Spleen (tissue), 11 donors: ENCODE results near the gene CNKSR3. TPM values are rescaled to one million over a fixed set of nuclear protein-coding genes. Genes with fewer than 3 reads are reported as not detected.

ENCODE experiments used
- DNase-seq: peaks from one replicate; pipeline ENCODE4 v3.0.0-alpha.2; 2020
- H3K27ac ChIP-seq, 8 donors: fragments of 200-600 bp; sonication (generic) in 7 of 8; 1 replicate in 4 of 8; 2 replicates in 4 of 8; pipeline versions ENCODE4 v1.5.0 to v1.8.0; 2016 to 2021; ENCODE audit warnings: inconsistent platforms in 4 of 8, mild to moderate bottlenecking in 4 of 8, moderate library complexity in 1 of 8
- H3K27me3 ChIP-seq, 7 donors: fragments of 200-600 bp; sonication (generic) in 6 of 7; replicated peaks in 1 of 7; 1 replicate in 4 of 7; 2 replicates in 3 of 7; pipeline versions ENCODE4 v1.5.0 to v1.8.0; 2016 to 2021; ENCODE audit warnings: inconsistent platforms in 3 of 7, mild to moderate bottlenecking in 1 of 7
- H3K36me3 ChIP-seq, 6 donors: fragments of 200-600 bp; sonication (generic) in 5 of 6; 1 replicate in 4 of 6; 2 replicates in 2 of 6; pipeline versions ENCODE4 v1.5.0 to v1.8.0; 2016 to 2021; ENCODE audit warnings: inconsistent platforms in 2 of 6
- H3K4me1 ChIP-seq, 6 donors: fragments of 200-600 bp; sonication (generic) in 5 of 6; 1 replicate in 3 of 6; 2 replicates in 3 of 6; pipeline versions ENCODE4 v1.5.0 to v1.8.0; 2016 to 2021; ENCODE audit warnings: inconsistent platforms in 3 of 6
- H3K4me3 ChIP-seq, 8 donors: fragments of 200-600 bp; sonication (generic) in 7 of 8; 1 replicate in 4 of 8; 2 replicates in 4 of 8; pipeline versions ENCODE4 v1.5.0 to v1.8.0; 2016 to 2021; ENCODE audit warnings: inconsistent platforms in 4 of 8, mild to moderate bottlenecking in 4 of 8, moderate library complexity in 2 of 8
- H3K9me3 ChIP-seq, 8 donors: fragments of 200-600 bp; sonication (generic) in 7 of 8; 1 replicate in 4 of 8; 2 replicates in 4 of 8; pipeline versions ENCODE4 v1.5.0 to v1.8.0; 2016 to 2021; ENCODE audit warnings: inconsistent platforms in 4 of 8
- POLR2A ChIP-seq, 3 donors: fragments of 450-650 bp; IDR thresholded peaks; one replicate each; pipeline ENCODE4 v1.5.1; 2017; ENCODE audit warnings: antibody characterized with exemption in 3 of 3, mild to moderate bottlenecking in 1 of 3
- POLR2AphosphoS5 ChIP-seq, 3 donors: sonication (generic); formaldehyde crosslinking; IDR thresholded peaks; one replicate each; pipeline ENCODE4 v1.5.1; 2017; ENCODE audit warnings: antibody characterized with exemption in 3 of 3
- WGBS, 5 donors: extraction: QIAGEN DNeasy Blood & Tissue Kit in 3 of 5; methylation state at CpG; one replicate each; pipeline versions ENCODE4 v1.1.5 to v1.1.7; 2013 to 2018; 5-methylcytosine and 5-hydroxymethylcytosine counted together
- intact Hi-C: fragments of 100-400 bp; cut with DNase I; formaldehyde crosslinking; loops from one replicate; pipeline ENCODE4 v1.15.0; 2023; ENCODE audit warnings: low total_unique reads
- polyA plus RNA-seq, 3 donors: library from polyadenylated mRNA; stranded (reverse); fragments of 200-250 nt; gene quantifications; one replicate each; pipeline ENCODE4 v1.2.1, GENCODE V29; 2013
- total RNA-seq, 7 donors: library from RNA; depleted of rRNA in 3 of 7; stranded (reverse); fragments of >200 nt in 3 of 7; fragmentation: NEBNext Ultra II Directional in 4 of 7; extraction: Animal tissue kit (Norgen Biotek cat#: 25700) in 4 of 7; gene quantifications; one replicate each; pipeline versions ENCODE4 v1.1.0 to v1.2.1, GENCODE V29; 2016 to 2021
- TF ChIP-seq, protein P1 (sequence below), 11 experiments: fragments of 200-600 bp in 7 of 11; fragments of 450-650 bp in 4 of 11; sonication (generic) in 4 of 11; IDR thresholded peaks in 8 of 11; conservative IDR thresholded peaks in 3 of 11; 1 replicate in 7 of 11; 2 replicates in 4 of 11; pipeline versions ENCODE4 v1.4.0 to v1.8.0; 2016 to 2021; ENCODE audit warnings: antibody characterized with exemption in 11 of 11, inconsistent platforms in 4 of 11, mild to moderate bottlenecking in 1 of 11
- donor health status: healthy with polysubstance abuse.
- donor health status: DM: no; HTN: no; CAD: no; lungs with moderate emphysema.
- donor health status: DM: no; HTN: no; CAD: no.
- donor health status: Bipolar disorder and iron deficiency.
- donor health status: healthy.
- donor health status: DM: no; HTN: no; CAD: no.
- donor health status: DM: yes; HTN: yes; CAD: no.

Gene CNKSR3
- total and polyA plus RNA-seq, 10 donors = 1.7 to 45.0 (median 18.0) TPM

GRCh38 chr6:154412106-154412820 lies 98.2 kb downstream of the CNKSR3 start:
- H3K36me3 ChIP-seq = peaks cover 0 to 32% (median 1%) of the 10 kb centered on the region in 6 donors

GRCh38 chr6:154411076-154411475 lies 99.4 kb downstream of the CNKSR3 start:
- H3K9me3 ChIP-seq = no peaks in the 10 kb centered on the region
- intact Hi-C loops = no loop called here
- H3K27me3 ChIP-seq = no peaks in the 10 kb centered on the region
- H3K27ac ChIP-seq = peak overlapping the region in 5 of 8 donors; percentile 16 to 65 (median 52)
- H3K36me3 ChIP-seq = peaks cover 0 to 43% (median 4%) of the 10 kb centered on the region in 6 donors
- WGBS, 5 donors = 86 to 96% (median 92%) methylated on average over 5 of the region's 5 CpGs
- no peak for TF ChIP-seq POLR2A (IDR thresholded peaks at IDR 0.05)
- no peak for TF ChIP-seq POLR2AphosphoS5 (IDR thresholded peaks at IDR 0.05)
- TF ChIP-seq, protein P1, sequence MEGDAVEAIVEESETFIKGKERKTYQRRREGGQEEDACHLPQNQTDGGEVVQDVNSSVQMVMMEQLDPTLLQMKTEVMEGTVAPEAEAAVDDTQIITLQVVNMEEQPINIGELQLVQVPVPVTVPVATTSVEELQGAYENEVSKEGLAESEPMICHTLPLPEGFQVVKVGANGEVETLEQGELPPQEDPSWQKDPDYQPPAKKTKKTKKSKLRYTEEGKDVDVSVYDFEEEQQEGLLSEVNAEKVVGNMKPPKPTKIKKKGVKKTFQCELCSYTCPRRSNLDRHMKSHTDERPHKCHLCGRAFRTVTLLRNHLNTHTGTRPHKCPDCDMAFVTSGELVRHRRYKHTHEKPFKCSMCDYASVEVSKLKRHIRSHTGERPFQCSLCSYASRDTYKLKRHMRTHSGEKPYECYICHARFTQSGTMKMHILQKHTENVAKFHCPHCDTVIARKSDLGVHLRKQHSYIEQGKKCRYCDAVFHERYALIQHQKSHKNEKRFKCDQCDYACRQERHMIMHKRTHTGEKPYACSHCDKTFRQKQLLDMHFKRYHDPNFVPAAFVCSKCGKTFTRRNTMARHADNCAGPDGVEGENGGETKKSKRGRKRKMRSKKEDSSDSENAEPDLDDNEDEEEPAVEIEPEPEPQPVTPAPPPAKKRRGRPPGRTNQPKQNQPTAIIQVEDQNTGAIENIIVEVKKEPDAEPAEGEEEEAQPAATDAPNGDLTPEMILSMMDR (IDR thresholded peaks at IDR 0.05 in 8 of 11, conservative IDR thresholded peaks at IDR 0.05 in 3 of 11) = no peak
- H3K4me3 ChIP-seq = no peak overlapping the region
- DNase-seq = no peak
- H3K4me1 ChIP-seq = peaks cover 0 to 7% (median 0%) of the 10 kb centered on the region in 6 donors

More at GRCh38 chr6:154412106-154412820, 98.2 kb downstream of the CNKSR3 start:
- H3K4me3 ChIP-seq = no peak overlapping the region
- H3K4me1 ChIP-seq = peaks cover 0 to 7% (median 0%) of the 10 kb centered on the region in 6 donors
- H3K27ac ChIP-seq = peak overlapping the region in 1 of 8 donors; percentile 17
- WGBS, 5 donors = 69 to 90% (median 83%) methylated on average over 5 of the region's 5 CpGs
- intact Hi-C loops = no loop called here
- H3K27me3 ChIP-seq = no peaks in the 10 kb centered on the region
- TF ChIP-seq POLR2A (IDR thresholded peaks at IDR 0.05) = no peak
- TF ChIP-seq, protein P1 (IDR thresholded peaks at IDR 0.05 in 8 of 11, conservative IDR thresholded peaks at IDR 0.05 in 3 of 11) = no peak
- no peak for TF ChIP-seq POLR2AphosphoS5 (IDR thresholded peaks at IDR 0.05)
- DNase-seq = no peak
- H3K9me3 ChIP-seq = no peaks in the 10 kb centered on the region

- TF ChIP-seq, protein P1 (IDR thresholded peaks at IDR 0.05 in 8 of 11, conservative IDR thresholded peaks at IDR 0.05 in 3 of 11) = no peak
- H3K9me3 ChIP-seq = no peaks in the 10 kb centered on the region
- peaks cover 0 to 46% (median 4%) of the 10 kb centered on the region in 6 donors for H3K36me3 ChIP-seq
- H3K27ac ChIP-seq = peak overlapping the region in 5 of 8 donors; percentile 31 to 65 (median 52)
- intact Hi-C loops = no loop called here
- H3K4me3 ChIP-seq = no peak overlapping the region
- H3K27me3 ChIP-seq = no peaks in the 10 kb centered on the region
- H3K4me1 ChIP-seq = peaks cover 0 to 7% (median 0%) of the 10 kb centered on the region in 6 donors
- no peak for DNase-seq
- WGBS, 5 donors = 66 to 79% (median 72%) methylated on average over 8 of the region's 8 CpGs
These were observed 99.8 kb downstream of the CNKSR3 start for GRCh38 chr6:154410619-154411072.

DNA sequence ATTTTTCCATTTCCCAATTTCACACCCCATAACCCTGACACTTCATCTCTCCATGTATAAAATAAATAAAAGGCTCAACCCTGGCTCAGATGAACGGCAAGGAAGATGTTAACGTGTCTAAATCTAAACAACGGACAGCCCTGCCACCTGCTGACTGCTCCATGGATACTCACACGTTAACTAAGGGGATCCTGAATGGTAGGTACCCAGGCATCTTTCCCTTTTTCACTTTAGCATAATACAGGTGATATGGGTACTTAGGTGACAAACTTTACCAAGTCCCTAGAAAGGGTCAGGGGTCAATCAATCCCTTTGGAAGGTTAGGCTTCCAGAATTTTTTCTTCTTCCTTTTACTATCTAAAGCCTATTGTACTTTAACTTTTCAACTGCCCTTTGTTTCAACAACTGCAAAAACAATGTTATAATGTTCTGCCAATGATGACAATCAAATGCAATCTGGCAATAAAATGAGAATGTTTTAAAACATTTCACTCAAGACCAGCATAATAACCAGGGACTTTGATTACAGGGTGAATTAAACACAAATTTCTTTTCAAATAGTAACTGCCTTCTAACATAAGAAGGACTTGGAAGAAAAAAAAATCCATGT lies 101.5 kb downstream of the CNKSR3 start:
- Histone ChIP-seq H3K9me3 (no peaks in the 10 kb centered on the region), H3K36me3 (peaks cover 0 to 35% (median 3%) of the 10 kb centered on the region in 6 donors), H3K4me3 (no peak overlapping the region), H3K4me1 (peaks cover 0 to 12% (median 0%) of the 10 kb centered on the region in 6 donors), H3K27ac (no peak overlapping the region), H3K27me3 (no peaks in the 10 kb centered on the region)
- intact Hi-C loops = no loop called here
- 64 to 75% (median 72%) methylated on average over 4 of the region's 4 CpGs for WGBS, 5 donors
- TF ChIP-seq POLR2A (IDR thresholded peaks at IDR 0.05) = no peak
- no peak for TF ChIP-seq POLR2AphosphoS5 (IDR thresholded peaks at IDR 0.05)
- TF ChIP-seq, protein P1 (IDR thresholded peaks at IDR 0.05 in 8 of 11, conservative IDR thresholded peaks at IDR 0.05 in 3 of 11) = no peak
- no peak for DNase-seq
